NOMO-1 (cell line): ENCODE data around the gene SV2A.
"Not testable (repeated sequence)": the region's sequence is repeated elsewhere in the genome, so short reads cannot be mapped to it uniquely, and the experiment has no call there.

Experiments used
- DNase-seq, 2 experiments: peaks; one replicate each; lab custom pipeline; 2025; ENCODE audit not compliant: unreplicated experiment in 2 of 2; lab: John Stamatoyannopoulos, UW

SV2A gene

DNA sequence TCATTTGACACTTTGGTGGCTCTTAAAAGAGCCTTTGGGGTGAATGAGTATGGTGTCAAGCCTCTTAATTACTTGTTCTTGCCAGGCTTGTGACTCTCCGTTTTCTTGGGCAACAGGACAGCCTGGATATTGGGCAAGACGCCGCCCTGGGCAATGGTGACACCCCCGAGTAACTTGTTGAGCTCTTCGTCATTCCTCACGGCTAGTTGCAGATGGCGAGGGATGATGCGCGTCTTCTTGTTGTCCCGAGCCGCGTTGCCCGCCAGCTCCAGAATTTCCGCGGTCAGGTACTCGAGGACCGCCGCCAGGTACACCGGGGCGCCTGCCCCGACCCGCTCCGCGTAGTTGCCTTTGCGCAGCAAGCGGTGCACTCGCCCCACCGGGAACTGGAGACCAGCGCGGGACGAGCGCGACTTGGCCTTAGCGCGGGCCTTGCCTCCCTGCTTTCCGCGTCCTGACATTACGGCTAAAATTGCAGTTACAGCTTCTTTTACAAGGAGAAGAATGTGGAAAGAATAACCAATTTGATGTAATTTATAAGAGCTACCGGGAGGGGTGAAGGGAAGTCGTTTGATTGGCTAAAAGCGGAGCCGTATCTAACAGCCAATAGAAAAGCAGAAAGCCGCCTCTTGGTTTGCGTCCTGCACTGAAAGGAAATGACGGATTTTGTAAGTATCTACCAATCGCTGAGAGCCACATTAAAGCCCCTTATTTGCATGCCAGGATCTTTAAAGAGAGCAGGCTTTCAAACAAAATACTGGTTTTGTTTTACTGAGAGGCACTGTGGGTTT is 30.0 kb downstream of the SV2A start:
- DNase-seq, result peak; percentile 95 to 99

DNA sequence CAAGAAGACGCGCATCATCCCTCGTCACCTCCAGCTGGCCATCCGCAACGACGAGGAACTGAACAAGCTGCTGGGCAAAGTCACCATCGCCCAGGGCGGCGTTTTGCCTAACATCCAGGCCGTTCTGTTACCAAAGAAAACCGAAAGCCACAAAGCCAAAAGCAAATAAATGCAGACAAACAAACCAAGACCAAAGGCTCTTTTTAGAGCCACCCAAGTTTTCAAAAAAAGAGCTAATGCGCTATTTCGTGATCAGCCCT is 30.5 kb downstream of the SV2A start:
- not testable (repeated sequence) for DNase-seq

DNA sequence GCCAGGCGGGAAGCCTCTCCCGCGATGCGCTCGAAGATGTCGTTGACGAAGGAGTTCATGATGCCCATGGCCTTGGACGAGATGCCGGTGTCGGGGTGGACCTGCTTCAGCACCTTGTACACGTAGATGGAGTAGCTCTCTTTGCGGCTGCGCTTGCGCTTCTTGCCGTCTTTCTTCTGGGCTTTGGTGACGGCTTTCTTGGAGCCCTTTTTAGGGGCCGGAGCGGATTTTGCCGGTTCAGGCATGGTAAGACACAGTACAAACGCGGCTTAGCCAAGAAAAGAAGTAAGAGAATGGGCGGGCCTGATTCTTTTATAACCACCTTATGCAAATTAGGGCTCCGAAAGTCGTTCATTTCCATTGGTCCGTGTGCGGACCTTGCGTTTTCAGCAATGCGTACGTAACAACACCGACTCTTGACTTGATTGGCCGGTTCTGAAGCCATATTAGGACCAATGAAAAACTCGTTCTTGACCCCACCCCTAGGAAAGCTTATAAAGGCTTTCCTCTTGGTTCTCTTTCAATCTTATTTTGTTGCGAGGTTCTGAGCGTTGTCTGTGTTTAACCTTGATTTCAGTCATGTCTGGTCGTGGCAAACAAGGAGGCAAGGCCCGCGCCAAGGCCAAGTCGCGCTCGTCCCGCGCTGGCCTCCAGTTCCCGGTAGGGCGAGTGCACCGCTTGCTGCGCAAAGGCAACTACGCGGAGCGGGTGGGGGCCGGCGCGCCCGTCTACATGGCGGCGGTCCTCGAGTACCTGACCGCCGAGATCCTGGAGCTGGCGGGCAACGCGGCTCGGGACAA is 31.0 kb downstream of the SV2A start:
- DNase-seq, result peak; percentile 93 to 97

DNA sequence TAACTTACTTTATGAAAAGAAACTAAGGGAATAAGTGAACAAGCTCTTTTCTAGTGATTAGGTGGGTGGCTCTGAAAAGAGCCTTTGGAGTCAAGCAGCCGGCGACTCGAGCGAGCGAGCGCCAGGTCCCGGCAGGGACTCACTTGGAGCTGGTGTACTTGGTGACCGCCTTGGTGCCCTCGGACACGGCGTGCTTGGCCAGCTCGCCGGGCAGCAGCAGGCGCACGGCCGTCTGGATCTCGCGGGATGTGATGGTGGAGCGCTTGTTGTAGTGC is 31.6 kb downstream of the SV2A start:
- DNase-seq, result not testable (repeated sequence)

DNA sequence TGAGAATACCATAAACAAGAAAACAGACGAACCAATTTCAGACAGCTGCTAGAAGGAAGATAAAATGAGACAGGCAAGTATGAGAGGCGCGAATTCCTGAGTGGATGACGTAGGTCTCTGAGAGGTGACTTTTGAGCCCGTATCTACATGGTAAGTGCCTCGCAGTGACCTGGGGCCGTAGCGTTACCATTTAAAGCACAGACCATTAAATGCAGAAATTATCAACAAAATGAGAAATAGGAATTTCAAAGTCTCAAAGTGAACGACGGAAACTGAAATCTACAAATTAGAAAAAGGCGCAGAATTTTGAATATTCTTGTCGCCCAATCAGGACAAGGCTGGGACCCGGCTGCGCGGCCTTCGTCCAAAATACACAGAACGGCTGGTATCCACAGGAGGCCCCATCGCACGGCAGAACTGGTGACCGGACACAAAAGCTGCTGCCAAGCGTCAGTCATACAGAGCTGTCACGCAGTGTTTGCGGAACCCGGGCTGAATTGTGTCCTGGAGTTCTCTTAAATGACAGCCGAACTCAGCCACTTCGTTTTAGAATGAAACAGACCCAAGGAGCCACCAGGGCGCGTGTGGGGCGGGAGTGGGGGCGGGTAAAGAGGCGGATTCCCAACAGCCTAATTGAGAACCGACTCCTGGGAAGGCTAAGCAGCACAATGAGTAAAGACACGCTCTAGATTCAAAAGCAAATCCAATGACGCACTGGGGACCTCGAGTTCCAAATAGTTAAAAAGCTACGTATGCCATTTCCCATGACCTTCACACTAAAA is 32.1 kb downstream of the SV2A start:
- DNase-seq, result peak; percentile 76 to 79

DNA sequence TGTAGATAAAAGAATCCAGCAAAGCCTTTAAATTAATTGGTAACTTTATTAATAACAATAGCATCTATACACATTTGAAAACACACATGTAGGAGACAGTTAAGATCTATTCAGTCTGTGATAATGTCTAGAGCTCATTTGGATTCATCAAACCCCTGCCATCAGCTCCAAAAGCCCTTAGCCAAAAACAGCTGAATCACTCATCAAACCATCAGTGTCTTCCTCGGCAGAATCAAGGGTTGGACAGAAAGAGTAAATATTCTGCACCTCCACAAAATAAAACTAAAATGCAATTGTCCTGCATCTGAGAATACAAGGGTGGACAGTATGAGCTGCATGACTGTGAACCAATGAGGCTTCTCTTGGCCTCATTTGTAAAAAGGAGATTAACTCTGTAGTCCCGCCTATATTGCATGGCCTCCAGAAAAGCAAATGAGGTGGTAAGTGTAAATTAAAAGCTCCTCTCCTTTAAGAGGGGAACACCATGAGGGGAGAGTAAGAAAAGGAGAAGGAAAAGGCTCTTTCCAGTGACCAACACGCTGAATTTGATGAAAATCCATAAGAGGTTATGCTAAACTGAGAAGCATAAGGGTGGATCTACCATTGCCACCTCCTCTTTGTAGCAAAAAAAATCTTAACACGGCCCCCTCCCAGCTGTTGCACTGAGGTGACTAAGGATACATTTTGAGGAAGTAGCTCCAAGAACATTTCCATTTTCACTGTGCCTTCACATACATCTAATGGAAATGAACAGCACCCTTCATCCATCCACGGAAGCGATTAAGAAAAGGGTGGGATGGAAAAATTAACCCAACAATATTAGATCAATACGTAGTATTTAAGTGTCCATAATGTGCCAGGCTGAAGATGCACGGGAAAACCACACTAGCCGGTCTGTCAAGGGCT is 33.0 kb downstream of the SV2A start:
- peak; percentile 83 to 87 for DNase-seq

DNA sequence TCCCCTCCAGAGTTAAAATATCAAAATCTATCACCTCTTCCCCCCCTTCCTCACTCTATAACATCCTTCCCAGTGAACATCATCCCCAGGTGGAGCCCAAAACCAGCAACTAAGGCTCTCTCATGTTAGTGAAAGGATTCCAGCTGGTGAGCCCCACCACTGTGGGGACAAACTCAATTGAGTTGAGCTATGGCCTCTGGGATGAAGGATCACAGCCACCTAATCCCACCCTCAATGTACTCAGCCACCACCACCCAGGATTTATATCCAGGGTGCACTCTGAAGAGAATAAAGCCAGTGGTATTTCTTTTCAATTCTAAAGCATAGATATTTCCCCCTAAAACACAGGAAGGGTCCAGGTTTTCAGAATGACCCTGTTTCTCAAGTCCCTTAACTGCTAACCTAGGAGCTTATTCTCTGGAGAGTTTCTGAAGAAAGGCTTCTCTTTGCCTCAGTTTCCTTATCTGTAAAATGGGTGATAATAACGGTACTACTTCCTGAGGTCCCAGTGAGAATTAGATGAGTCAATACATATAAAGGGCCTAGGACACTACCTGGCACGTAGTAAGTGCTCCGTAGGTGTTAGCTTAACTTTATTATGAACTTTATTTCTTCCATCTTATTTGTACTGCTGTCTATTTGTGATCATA is 33.9 kb downstream of the SV2A start:
- no peak for DNase-seq

DNA sequence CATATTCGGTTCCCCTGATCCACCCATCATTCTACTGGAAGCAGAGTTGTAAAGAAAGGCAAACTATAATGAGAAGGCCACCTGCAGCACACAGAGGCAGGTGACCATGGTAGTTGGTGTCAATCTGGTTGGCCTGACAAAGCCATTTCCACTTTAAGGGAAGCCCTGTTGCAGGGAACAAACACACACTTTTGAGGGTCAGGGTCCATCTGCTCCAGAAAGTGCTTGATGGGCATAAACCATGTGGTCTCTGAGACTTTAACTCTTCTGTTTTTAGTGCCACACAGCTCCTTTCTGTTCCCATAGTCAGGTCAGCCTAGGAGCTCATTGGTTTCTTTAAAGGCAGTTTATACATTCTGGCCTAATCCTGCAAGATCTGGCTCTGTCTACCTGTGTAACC is 35.8 kb downstream of the SV2A start:
- no peak for DNase-seq

DNA sequence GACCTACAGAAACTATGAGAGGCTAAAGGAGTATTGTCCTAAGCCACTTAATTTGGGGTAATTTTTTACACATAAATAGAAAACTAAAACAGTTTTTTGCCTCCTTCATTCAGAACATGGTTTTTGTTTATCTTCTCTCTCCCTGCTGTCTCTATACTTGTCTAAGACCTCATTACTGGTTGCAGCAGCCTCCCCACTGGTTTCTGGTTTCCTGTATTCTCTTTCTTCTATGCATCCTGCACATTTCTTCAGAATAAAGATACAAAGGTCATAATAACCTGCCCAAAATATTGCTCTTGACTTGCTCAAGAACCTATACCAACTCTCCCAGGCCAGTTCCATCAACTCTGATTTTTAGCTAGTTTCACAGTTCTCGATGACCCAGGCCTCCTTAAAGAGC is 38.1 kb downstream of the SV2A start:
- no peak for DNase-seq

DNA sequence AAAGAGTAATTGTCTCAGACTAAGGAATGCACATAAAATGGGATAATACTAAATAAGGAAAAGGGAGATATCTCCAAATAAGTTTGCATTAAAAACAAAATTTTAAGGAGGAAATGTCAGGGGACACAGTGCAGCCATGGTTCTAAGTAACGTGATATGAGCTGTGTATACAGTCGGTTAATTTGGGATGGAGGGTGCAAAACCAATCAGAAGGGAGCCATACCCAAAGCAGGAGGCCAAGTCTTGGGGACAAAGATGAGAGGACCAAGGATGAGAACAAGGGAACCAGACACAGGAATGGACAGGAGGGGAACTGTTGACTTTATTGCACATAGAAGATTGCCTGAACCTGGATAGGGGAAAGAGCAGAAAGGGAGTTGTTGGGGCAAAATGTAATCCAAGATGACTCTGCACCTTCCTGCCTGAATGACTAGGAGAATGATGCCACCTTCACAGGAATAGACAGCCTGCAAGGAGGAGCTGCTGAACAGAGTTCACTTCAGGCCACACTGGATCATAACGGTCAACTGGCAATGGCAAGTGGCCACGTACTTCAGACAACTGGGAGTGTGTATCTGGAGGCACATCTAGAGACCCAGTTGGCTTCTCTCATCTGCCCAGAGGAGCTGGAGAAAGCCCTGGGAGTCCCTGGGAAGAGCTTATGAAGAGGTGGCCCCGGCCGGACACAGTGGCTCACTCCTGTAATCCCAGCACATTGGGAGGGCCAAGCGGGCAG is 40.3 kb downstream of the SV2A start:
- DNase-seq, result no peak

DNA sequence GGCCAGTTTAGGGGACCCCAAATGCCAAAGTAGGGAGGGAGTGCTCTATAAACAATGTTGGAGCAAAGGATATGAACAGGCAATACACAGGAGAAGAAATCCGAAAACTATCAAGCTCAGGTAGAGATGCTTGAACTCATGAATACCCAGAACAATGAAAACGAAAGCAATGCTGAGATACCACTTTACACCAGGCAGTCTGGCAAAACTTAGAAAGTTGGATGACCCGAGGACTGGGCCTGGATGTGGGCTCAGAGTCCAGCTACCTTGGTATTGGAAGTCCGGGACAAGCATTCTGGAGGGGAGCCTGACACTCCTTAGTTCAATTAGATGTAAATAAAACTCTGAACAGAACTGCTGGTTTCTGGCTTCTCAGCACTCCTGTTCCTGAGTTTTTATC is 44.6 kb downstream of the SV2A start:
- not testable (repeated sequence) for DNase-seq

DNA sequence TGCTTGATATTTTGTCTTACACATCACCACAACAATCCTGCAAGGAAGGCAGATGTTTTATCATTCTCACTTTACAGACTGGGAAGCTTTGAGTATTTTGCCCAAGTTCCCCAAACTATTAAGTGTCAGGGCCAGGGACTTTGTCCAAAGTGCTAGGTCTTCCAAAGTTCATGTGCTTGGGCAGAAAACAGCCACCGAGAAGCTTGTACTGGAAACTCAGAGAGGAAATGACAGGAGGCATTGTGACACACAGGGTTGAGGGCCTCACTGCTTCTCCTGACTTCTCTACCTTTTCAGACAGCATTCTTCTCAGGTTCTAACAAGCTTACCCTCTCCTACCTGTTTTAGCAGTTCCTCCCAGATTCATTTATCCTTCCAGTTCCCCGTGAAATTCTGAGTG is 50.8 kb downstream of the SV2A start:
- DNase-seq, result not testable (repeated sequence)

DNA sequence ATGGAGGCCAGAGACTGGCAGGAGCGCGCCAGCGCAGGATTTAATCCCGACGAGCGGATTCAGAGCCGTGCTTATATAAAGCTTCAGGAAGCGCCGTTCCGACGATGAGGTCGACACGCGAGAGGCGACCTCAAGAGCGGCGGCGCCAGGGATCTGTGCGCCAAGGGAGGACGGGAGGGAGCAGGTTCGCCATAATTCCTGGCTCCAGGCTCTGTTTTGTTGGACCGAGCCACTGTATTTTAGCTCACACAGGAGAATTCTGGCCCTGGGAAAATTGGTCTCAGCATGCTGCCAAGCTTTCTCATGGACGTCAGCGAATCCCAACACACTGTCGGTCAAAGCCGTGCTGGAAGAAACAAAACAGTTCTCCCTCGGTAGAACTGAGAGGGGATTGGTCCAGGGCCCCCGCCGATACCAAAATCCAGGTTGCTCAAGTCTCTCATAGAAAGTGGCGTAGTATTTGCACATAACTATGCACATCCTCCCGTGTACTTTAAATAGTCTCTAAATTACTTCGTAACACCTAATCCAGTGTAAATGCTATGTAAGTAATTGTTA is 56.1 kb downstream of the SV2A start:
- not testable (repeated sequence) for DNase-seq

DNA sequence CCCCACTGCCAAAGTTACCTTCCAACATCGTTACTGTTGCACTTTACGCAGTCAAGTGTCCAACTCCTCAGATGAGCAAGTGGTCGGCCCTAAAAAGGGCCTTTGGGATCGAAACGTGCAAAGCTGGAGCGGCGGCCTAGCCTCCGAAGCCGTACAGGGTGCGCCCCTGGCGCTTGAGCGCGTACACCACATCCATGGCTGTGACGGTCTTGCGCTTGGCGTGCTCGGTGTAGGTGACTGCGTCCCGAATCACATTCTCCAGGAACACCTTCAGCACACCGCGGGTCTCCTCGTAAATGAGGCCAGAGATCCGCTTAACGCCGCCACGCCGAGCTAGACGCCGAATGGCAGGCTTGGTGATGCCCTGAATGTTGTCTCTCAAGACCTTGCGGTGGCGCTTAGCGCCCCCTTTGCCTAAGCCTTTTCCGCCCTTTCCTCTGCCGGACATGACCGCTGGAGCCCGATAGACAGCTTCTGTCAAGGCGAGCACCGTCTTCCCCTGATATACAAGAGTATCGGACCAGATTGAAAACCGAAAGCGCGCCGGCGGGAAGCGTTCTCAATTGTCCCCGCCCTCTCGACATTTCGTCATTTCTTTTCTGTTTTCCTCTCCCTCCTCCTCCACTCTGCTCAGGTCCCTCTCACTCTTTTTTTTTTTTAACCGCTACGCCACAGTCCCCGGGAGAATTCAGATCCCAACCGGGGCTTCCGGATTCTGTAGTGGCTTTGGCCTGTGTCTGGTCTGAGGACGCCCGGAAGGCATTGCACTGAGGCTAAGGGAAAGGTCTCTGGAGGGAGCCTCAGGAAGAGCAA is 56.8 kb downstream of the SV2A start:
- not testable (repeated sequence) for DNase-seq

DNA sequence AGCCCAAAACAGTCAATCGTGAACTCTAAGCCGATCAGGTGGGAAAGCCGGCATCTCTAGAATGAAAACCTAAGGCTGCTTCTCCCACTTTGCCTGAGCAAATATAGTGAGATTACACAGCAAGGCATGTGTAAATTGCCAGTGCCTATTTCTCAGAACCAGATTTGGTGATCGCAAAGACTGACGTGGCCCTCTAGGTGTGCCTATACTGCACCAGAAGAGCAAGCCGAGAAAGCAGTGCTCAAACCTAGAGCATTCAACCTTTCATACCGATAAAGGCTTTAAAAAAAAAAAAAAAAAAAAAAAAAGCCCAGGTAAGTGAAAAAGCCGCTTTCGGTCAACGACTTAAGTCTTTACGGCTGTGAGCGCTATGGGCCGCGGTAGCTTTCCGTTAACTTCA is 57.4 kb downstream of the SV2A start:
- DNase-seq, result not testable (repeated sequence)
